Osteocyte (in vitro differentiated cells): ENCODE results near the gene RNF128. TPM values are rescaled to one million over a fixed set of nuclear protein-coding genes. Genes with fewer than 3 reads are reported as not detected.

Source experiments
- DNase-seq: peaks from one replicate; pipeline ENCODE4 v3.0.0; 2021; ENCODE audit warnings: mixed read lengths; ENCODE audit not compliant: unreplicated experiment; ENCODE audit errors: extremely low spot score
- H3K27ac Mint-ChIP-seq: one replicate; pipeline ENCODE4 v1.8.0; 2021; ENCODE audit warnings: mild to moderate bottlenecking, mixed read lengths; ENCODE audit not compliant: unreplicated experiment
- H3K27me3 Mint-ChIP-seq: one replicate; pipeline ENCODE4 v1.8.0; 2021; ENCODE audit warnings: mixed read lengths; ENCODE audit not compliant: unreplicated experiment
- H3K36me3 Mint-ChIP-seq: one replicate; pipeline ENCODE4 v1.8.0; 2021; ENCODE audit warnings: mixed read lengths; ENCODE audit not compliant: unreplicated experiment
- H3K4me1 Mint-ChIP-seq: one replicate; pipeline ENCODE4 v1.8.0; 2021; ENCODE audit warnings: mixed read lengths; ENCODE audit not compliant: unreplicated experiment
- H3K4me3 Mint-ChIP-seq: one replicate; pipeline ENCODE4 v1.8.0; 2021; ENCODE audit warnings: mild to moderate bottlenecking, moderate library complexity, mixed read lengths; ENCODE audit not compliant: unreplicated experiment
- H3K9me3 Mint-ChIP-seq: one replicate; pipeline ENCODE4 v1.8.0; 2021; ENCODE audit warnings: mixed read lengths; ENCODE audit not compliant: unreplicated experiment
- total RNA-seq: library from RNA; stranded (reverse); gene quantifications from 2 replicates; pipeline ENCODE4 v1.2.1, GENCODE V29; 2021
- TF ChIP-seq, protein P1 (sequence below): fragments of 200-600 bp; sonication (generic); IDR thresholded peaks from 2 replicates; pipeline ENCODE4 v1.5.0; 2021; ENCODE audit warnings: antibody characterized with exemption, mild to moderate bottlenecking, moderate library complexity

Gene RNF128
- total RNA-seq, 1 donor from 2014 or later = not detected

GRCh38 chrX:106698693-106699092, 27.8 kb upstream of the RNF128 start:
- H3K36me3 Mint-ChIP-seq = no peaks in the 10 kb centered on the region
- peaks cover 5% of the 10 kb centered on the region for H3K9me3 Mint-ChIP-seq
- TF ChIP-seq, protein P1, sequence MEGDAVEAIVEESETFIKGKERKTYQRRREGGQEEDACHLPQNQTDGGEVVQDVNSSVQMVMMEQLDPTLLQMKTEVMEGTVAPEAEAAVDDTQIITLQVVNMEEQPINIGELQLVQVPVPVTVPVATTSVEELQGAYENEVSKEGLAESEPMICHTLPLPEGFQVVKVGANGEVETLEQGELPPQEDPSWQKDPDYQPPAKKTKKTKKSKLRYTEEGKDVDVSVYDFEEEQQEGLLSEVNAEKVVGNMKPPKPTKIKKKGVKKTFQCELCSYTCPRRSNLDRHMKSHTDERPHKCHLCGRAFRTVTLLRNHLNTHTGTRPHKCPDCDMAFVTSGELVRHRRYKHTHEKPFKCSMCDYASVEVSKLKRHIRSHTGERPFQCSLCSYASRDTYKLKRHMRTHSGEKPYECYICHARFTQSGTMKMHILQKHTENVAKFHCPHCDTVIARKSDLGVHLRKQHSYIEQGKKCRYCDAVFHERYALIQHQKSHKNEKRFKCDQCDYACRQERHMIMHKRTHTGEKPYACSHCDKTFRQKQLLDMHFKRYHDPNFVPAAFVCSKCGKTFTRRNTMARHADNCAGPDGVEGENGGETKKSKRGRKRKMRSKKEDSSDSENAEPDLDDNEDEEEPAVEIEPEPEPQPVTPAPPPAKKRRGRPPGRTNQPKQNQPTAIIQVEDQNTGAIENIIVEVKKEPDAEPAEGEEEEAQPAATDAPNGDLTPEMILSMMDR = no peak
- H3K4me1 Mint-ChIP-seq = no peaks in the 10 kb centered on the region
- no peaks in the 10 kb centered on the region for H3K27me3 Mint-ChIP-seq
- H3K4me3 Mint-ChIP-seq = no peak overlapping the region
- no peak overlapping the region for H3K27ac Mint-ChIP-seq
- no peak for DNase-seq

DNA sequence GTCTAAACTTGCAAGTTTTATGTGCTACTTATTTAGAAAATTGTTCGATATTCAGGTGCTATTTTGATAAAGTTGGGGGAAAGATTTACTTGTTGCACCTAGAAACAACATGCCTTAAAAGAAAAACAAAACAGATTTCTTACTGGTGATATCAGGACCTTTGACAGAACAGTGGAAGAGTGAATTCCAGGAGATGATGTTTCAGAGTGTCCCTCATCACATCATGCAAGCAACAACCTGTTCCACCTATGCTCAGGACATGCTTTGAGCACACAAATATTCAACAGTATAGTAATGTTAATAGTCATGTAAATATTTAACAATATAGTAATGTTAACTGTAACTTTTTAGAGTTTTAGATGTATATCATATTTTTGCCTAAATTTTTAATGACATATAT, 23.9 kb upstream of the RNF128 start:
- Mint-ChIP-seq H3K27me3 (no peaks in the 10 kb centered on the region), H3K27ac (no peak overlapping the region), H3K4me3 (no peak overlapping the region), H3K4me1 (no peaks in the 10 kb centered on the region), H3K36me3 (no peaks in the 10 kb centered on the region), H3K9me3 (peaks cover 5% of the 10 kb centered on the region)
- DNase-seq = no peak
- TF ChIP-seq, protein P1 = no peak

DNA sequence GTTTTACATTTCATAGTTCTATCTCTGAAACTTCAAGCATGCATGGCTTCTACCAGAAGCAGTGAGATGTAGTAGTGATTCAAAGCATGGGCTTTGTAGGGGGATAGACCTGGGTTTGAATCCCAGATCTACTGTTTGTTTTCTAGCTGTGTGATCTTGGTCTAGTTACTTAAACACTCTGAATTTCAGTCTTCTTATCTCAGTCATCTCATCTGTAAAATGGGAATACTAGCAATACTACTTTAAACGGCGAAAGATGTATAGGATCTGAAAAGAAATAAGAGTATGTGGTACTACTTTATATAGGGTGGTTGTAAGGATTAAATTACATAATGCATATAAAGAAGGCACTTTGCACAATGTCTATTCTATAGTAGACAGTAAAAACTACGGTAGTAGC, 20.0 kb upstream of the RNF128 start:
- Mint-ChIP-seq H3K4me1 (no peaks in the 10 kb centered on the region), H3K9me3 (no peaks in the 10 kb centered on the region), H3K36me3 (no peaks in the 10 kb centered on the region), H3K27me3 (no peaks in the 10 kb centered on the region), H3K27ac (no peak overlapping the region), H3K4me3 (no peak overlapping the region)
- DNase-seq = no peak
- TF ChIP-seq, protein P1 = no peak

DNA sequence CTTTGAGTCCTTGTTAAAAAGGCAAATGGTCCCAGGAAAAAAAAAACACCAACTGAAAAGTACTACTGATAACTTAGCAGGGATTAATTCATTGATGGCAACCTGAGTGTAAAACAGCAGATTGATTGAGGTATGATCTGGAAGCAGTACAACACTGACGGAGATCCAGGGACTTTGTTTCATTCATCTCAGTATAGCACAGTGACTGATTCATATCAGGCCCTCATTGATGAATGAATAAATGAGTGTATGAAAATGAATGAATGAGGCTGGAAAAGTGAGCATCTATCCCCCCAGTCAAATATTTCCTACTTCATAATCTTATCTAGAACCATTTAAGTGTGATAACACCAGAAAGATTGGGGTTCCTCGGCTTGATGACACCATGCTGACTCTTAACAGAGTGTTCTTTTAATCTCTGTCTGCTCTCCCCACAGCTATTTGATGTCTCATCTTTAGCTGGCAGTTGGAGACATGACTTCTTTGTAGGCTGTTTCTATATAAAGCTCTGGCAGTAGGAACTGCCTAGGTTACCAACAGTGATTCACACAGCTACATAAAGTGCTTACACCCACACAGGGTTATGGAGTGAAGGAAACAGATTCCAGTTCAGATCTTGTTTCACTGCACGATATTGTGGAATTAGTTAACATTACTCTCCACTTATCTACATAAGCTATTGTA, 18.6 kb upstream of the RNF128 start:
- Mint-ChIP-seq H3K27ac (no peak overlapping the region), H3K27me3 (no peaks in the 10 kb centered on the region), H3K9me3 (no peaks in the 10 kb centered on the region), H3K4me1 (no peaks in the 10 kb centered on the region), H3K36me3 (no peaks in the 10 kb centered on the region), H3K4me3 (no peak overlapping the region)
- TF ChIP-seq, protein P1 = no peak
- DNase-seq = no peak

DNA sequence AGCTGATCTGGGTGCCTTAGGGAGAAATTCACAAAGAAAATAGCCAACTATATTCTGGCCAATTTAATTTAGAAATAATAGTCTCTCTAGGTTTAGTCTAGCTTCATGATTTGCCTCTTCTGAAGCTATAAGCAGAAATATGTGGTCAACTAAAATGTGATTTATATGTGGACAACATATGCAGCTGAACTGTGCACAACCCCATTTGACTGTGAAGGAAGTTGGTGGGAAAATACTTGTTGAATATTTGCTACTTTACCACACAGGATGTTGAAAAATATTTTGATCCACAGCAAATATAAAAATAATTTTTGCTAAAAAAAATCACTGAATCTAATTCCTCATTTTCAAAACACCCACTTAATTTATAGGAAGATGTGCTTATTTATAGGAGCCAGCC, 15.7 kb upstream of the RNF128 start:
- TF ChIP-seq, protein P1 = no peak
- no peak for DNase-seq
- Mint-ChIP-seq H3K27me3 (no peaks in the 10 kb centered on the region), H3K4me1 (no peaks in the 10 kb centered on the region), H3K27ac (no peak overlapping the region), H3K4me3 (no peak overlapping the region), H3K36me3 (no peaks in the 10 kb centered on the region), H3K9me3 (peaks cover 4% of the 10 kb centered on the region)
